Measurements from ENCODE around the gene CASP6. TPM values are rescaled to one million over a fixed set of nuclear protein-coding genes. Genes with fewer than 3 reads are reported as not detected.
A peak's percentile ranks its signal among the peaks of the same experiment; 100 is the strongest.

The CASP6 gene
- total and polyA plus RNA-seq, 2 of the 8 experiments (the other 6 are each of a cell fraction or from before 2014, with no cell fraction given), result 29.5 to 35.1 TPM

GRCh38 chr4:109701566-109702410 lies 1.5 kb downstream of the CASP6 start:
- Histone ChIP-seq H2BK5ac (ENCODE audit: low read depth, low read length) (no peak overlapping the region), H4K8ac (ENCODE audit: extremely low read depth, insufficient read depth, low read length) (peak overlapping the region; percentile 93; the same call in 1 of the 2 replicates), H3K23me2 (ENCODE audit: low read depth, low read length) (peaks cover 10% of the 10 kb centered on the region; the same call in 1 of the 2 replicates), H3K9ac (replicated peaks in 1 of 4; ENCODE audit: extremely low read depth in 1 of 4, low read depth in 3 of 4, low read length in 3 of 4) (peak overlapping the region in 3 of 4 experiments; percentile 82 to 96 (median 84); a peak in 6 of 7 replicates), H4K91ac (replicated peaks; ENCODE audit: insufficient read length, low read length) (peak overlapping the region; percentile 13), H2BK12ac (ENCODE audit: low read depth, low read length) (no peak overlapping the region; the same call in 1 of the 2 replicates), H3K4me3 (ENCODE audit: extremely low read depth in 1 of 4, insufficient read depth in 2 of 4, low read depth in 3 of 4, low read length in 4 of 4) (peak overlapping the region; percentile 68 to 85 (median 76)), H4K20me1 (replicated peaks in 1 of 2; ENCODE audit: control insufficient read depth in 1 of 2, insufficient read depth in 2 of 2, low read length in 2 of 2) (no peaks in the 10 kb centered on the region), H3K79me1 (ENCODE audit: low read depth, low read length) (no peaks in the 10 kb centered on the region), H2AK5ac (ENCODE audit: low read depth, low read length) (peak overlapping the region; percentile 11; the same call in 1 of the 2 replicates), H4K5ac (ENCODE audit: insufficient read length, low read depth, low read length) (peak overlapping the region; percentile 44), H2BK15ac (ENCODE audit: low read length) (no peak overlapping the region), H3K23ac (ENCODE audit: insufficient read length) (no peak overlapping the region), H3K79me2 (ENCODE audit: control insufficient read depth in 1 of 2, insufficient read depth in 2 of 2, low read length in 2 of 2) (peaks cover 0 to 16% of the 10 kb centered on the region in 2 experiments; a peak in 2 of 4 replicates), H3K27ac (ENCODE audit: low read depth, low read length) (0 out of 2 replicates have a peak overlapping the region, but pooled peaks have one; percentile 64), H2AFZ (ENCODE audit: low read length) (0 out of 2 replicates have a peak overlapping the region, but pooled peaks have one; percentile 18), H3K14ac (ENCODE audit: insufficient read length) (no peak overlapping the region), H3K56ac (replicated peaks; ENCODE audit: insufficient read length, low read depth, low read length) (peak overlapping the region; percentile 11), H2BK120ac (replicated peaks; ENCODE audit: low read depth, low read length) (no peak overlapping the region), H3K9me3 (ENCODE audit: insufficient read depth in 2 of 2, low read depth in 1 of 2, low read length in 1 of 2) (no peaks in the 10 kb centered on the region), H2BK20ac (ENCODE audit: low read length) (no peak overlapping the region), H3K36me3 (ENCODE audit: control insufficient read depth in 2 of 4, insufficient read depth in 4 of 4, low read length in 3 of 4) (peaks cover 3 to 11% (median 7%) of the 10 kb centered on the region in 4 experiments; a peak in 5 of 8 replicates), H3K4ac (replicated peaks; ENCODE audit: insufficient read length, low read depth, low read length) (peak overlapping the region; percentile 57), H3K27me3 (replicated peaks in 1 of 4; ENCODE audit: control insufficient read depth in 3 of 4, extremely low read depth in 1 of 4, insufficient read depth in 3 of 4, low read length in 3 of 4) (no peaks in the 10 kb centered on the region), H3K18ac (ENCODE audit: extremely low read depth, low read length) (peak overlapping the region; percentile 86; the same call in 1 of the 2 replicates), H3K4me2 (ENCODE audit: insufficient read depth in 1 of 2, low read depth in 2 of 2, low read length in 2 of 2) (peak overlapping the region; percentile 68 to 77), H3K4me1 (replicated peaks in 1 of 4; ENCODE audit: control insufficient read depth in 3 of 4, insufficient read depth in 4 of 4, low read length in 3 of 4) (peaks cover 0 to 6% (median 4%) of the 10 kb centered on the region in 4 experiments)
- WGBS, 2 experiments (ENCODE audit: extremely low coverage in 1 of 2, insufficient coverage in 1 of 2, insufficient read length in 1 of 2, insufficient replicate concordance in 2 of 2, low coverage in 1 of 2, low lambda C conversion rate in 2 of 2, missing lambda C conversion rate in 1 of 2), result 64% methylated on average over 15 of the region's 21 CpGs; no CpG with 5 or more reads in 1 of the 2 experiments
- POLR2A ChIA-PET (ENCODE audit: partially characterized antibody), result interaction anchor here (0.6 to 2.5 kb wide), 15 partner anchors 16 to 291 kb away, joined by 3 to 9 read pairs (median 4); partner anchors contain the start of genes GAR1 and PLA2G12A
- DNase-seq (ENCODE audit: low read depth in 1 of 2, low spot score in 2 of 2) (peak; percentile 7 to 52), FAIRE-seq (no peak)
- no peak for TF ChIP-seq EGR1 (IDR thresholded peaks at IDR 0.05; ENCODE audit: borderline replicate concordance, low read depth, low read length)
- TF ChIP-seq POLR2AphosphoS5 (IDR thresholded peaks at IDR 0.05; ENCODE audit: low read depth, low read length), result peak; percentile 26; the same call in 1 of the 2 replicates
- no peak for TF ChIP-seq ZNF274 (IDR thresholded peaks at IDR 0.05; ENCODE audit: borderline replicate concordance, extremely low read depth, low read length)
- TF ChIP-seq EP300 (IDR thresholded peaks at IDR 0.05; ENCODE audit: borderline replicate concordance in 1 of 2, low read depth in 2 of 2, low read length in 2 of 2), result no peak
- peak; percentile 43; the same call in 1 of the 2 replicates for TF ChIP-seq TAF1 (IDR thresholded peaks at IDR 0.05; ENCODE audit: low read depth, low read length)
- peak; percentile 42 for TF ChIP-seq MAX (IDR thresholded peaks at IDR 0.05)
- 0 out of 4 replicates have a peak, but pooled peaks of 1 of the 2 experiments have one; percentile 33 for TF ChIP-seq SIN3A (conservative IDR thresholded peaks at IDR 0.05 in 1 of 2, IDR thresholded peaks at IDR 0.05 in 1 of 2; ENCODE audit: low read depth in 1 of 2, low read length in 2 of 2)
- TF ChIP-seq CBX5 (IDR thresholded peaks at IDR 0.05; ENCODE audit: low read depth, low read length), result no peak
- TF ChIP-seq RNF2 (IDR thresholded peaks at IDR 0.05; ENCODE audit: borderline replicate concordance, low read depth, low read length, missing control alignments, poor library complexity, severe bottlenecking), result no peak
- CTCF ChIA-PET (ENCODE audit: partially characterized antibody), result interaction anchor here (0.6 to 2.6 kb wide), 15 partner anchors 13 to 348 kb away, joined by 3 to 10 read pairs (median 4); no protein-coding TSS in a partner anchor
